ENCODE data around the gene ZNF407. TPM values are rescaled to one million over a fixed set of nuclear protein-coding genes. Genes with fewer than 3 reads are reported as not detected.

ZNF407 gene
- total RNA-seq, 1 donor from 2014 or later: 20.1 TPM

- intact Hi-C loops (cut with micrococcal nuclease): loop anchor here (10.0 kb wide), 2 partner anchors 1099 to 1719 kb away; no protein-coding TSS in a partner anchor
Observed at GRCh38 chr18:74626049-74626874, 28.6 kb downstream of the ZNF407 start.

- intact Hi-C loops (cut with micrococcal nuclease): no loop called here
Observed at GRCh38 chr18:74630804-74631203, 33.1 kb downstream of the ZNF407 start.

GRCh38 chr18:74631212-74631611, 33.5 kb downstream of the ZNF407 start:
- intact Hi-C loops (cut with micrococcal nuclease): no loop called here

- intact Hi-C loops (cut with micrococcal nuclease): no loop called here
Observed at GRCh38 chr18:74631623-74632350, 34.1 kb downstream of the ZNF407 start.

GRCh38 chr18:74632351-74632679, 34.6 kb downstream of the ZNF407 start:
- intact Hi-C loops (cut with micrococcal nuclease): no loop called here

- intact Hi-C loops (cut with micrococcal nuclease): no loop called here
Observed at GRCh38 chr18:74632856-74633255, 35.2 kb downstream of the ZNF407 start.

GRCh38 chr18:74633652-74634352, 36.1 kb downstream of the ZNF407 start:
- intact Hi-C loops (cut with micrococcal nuclease): no loop called here

GRCh38 chr18:74635224-74635975, 37.7 kb downstream of the ZNF407 start:
- intact Hi-C loops (cut with micrococcal nuclease): no loop called here

GRCh38 chr18:74637070-74637469, 39.4 kb downstream of the ZNF407 start:
- intact Hi-C loops (cut with micrococcal nuclease): no loop called here

- intact Hi-C loops (cut with micrococcal nuclease): no loop called here
Observed at GRCh38 chr18:74638210-74638609, 40.5 kb downstream of the ZNF407 start.

GRCh38 chr18:74644713-74645112, 47.0 kb downstream of the ZNF407 start:
- intact Hi-C loops (cut with micrococcal nuclease): no loop called here

GRCh38 chr18:74645679-74646078, 48.0 kb downstream of the ZNF407 start:
- intact Hi-C loops (cut with micrococcal nuclease): no loop called here

- intact Hi-C loops (cut with micrococcal nuclease): loop anchor here (1.0 to 10.0 kb wide), 4 partner anchors 313 to 1073 kb away; no protein-coding TSS in a partner anchor
Observed at GRCh38 chr18:74651327-74652128, 53.9 kb downstream of the ZNF407 start.

- intact Hi-C loops (cut with micrococcal nuclease): loop anchor here (1.0 to 10.0 kb wide), 4 partner anchors 312 to 1072 kb away; no protein-coding TSS in a partner anchor
Observed at GRCh38 chr18:74652392-74652988, 54.8 kb downstream of the ZNF407 start.

- intact Hi-C loops (cut with micrococcal nuclease): loop anchor here (10.0 kb wide), 3 partner anchors 310 to 1070 kb away; no protein-coding TSS in a partner anchor
Observed at GRCh38 chr18:74654638-74655037, 57.0 kb downstream of the ZNF407 start.

GRCh38 chr18:74661008-74661407, 63.3 kb downstream of the ZNF407 start:
- intact Hi-C loops (cut with micrococcal nuclease): no loop called here

GRCh38 chr18:74661691-74662090, 64.0 kb downstream of the ZNF407 start:
- intact Hi-C loops (cut with micrococcal nuclease): no loop called here

GRCh38 chr18:74662622-74663021, 65.0 kb downstream of the ZNF407 start:
- intact Hi-C loops (cut with micrococcal nuclease): no loop called here

GRCh38 chr18:74665346-74665745, 67.7 kb downstream of the ZNF407 start:
- intact Hi-C loops (cut with micrococcal nuclease): no loop called here

- intact Hi-C loops (cut with micrococcal nuclease): no loop called here
Observed at GRCh38 chr18:74665905-74666304, 68.2 kb downstream of the ZNF407 start.

All from T-helper 2 cell treated with Interferon-gamma antibody and Interleukin-4, amounts not matched to agents 100 ng/mL and 5 ng/mL, for 36 hours (primary cell).